HCT116 (cell line): ENCODE data around the gene CFAP74.

Experiments used
- ELF1 ChIP-seq: IDR thresholded peaks from 2 replicates; pipeline ENCODE4 v1.6.1; 2012; ENCODE audit warnings: low read depth, borderline replicate concordance
- EZH2 ChIP-seq: fragments of 200-600 bp; sonication (generic); IDR thresholded peaks from 2 replicates; pipeline ENCODE4 v1.6.1; 2017; ENCODE audit warnings: antibody characterized with exemption, mixed run types
- FOSL1 ChIP-seq: IDR thresholded peaks from 2 replicates; pipeline ENCODE4 v1.6.1; 2012; ENCODE audit warnings: low read depth
- POLR2A ChIP-seq: IDR thresholded peaks from 2 replicates; pipeline ENCODE4 v1.7.0; 2011; ENCODE audit warnings: borderline replicate concordance; ENCODE audit not compliant: insufficient read depth, insufficient read length; ENCODE audit errors: extremely low read depth
- POLR2AphosphoS5 ChIP-seq: IDR thresholded peaks from 2 replicates; pipeline ENCODE4 v1.6.1; 2011; ENCODE audit warnings: mild to moderate bottlenecking, low read depth, low read length, moderate library complexity
- SP1 ChIP-seq: IDR thresholded peaks from 2 replicates; pipeline ENCODE4 v1.6.1; 2012; ENCODE audit warnings: low read depth
- TCF7L2 ChIP-seq: IDR thresholded peaks from 2 replicates; pipeline ENCODE4 v1.7.0; 2011; ENCODE audit warnings: borderline replicate concordance, inconsistent platforms; ENCODE audit not compliant: insufficient read depth, insufficient read length; ENCODE audit errors: extremely low read depth
- YY1 ChIP-seq: IDR thresholded peaks from 2 replicates; pipeline ENCODE4 v1.6.1; 2011; ENCODE audit warnings: low read length, low read depth, moderate library complexity, mild to moderate bottlenecking; ENCODE audit not compliant: insufficient replicate concordance; ENCODE audit errors: extremely low read depth
- TF ChIP-seq, protein P1 (sequence below), 3 experiments: fragments of 200-600 bp in 1 of 3; sonication (generic) in 1 of 3; IDR thresholded peaks in 2 of 3; conservative IDR thresholded peaks in 1 of 3; 2 replicates each; pipeline ENCODE4 v1.5.1; 2012 to 2017; ENCODE audit warnings: low read depth in 2 of 3, low read length in 2 of 3, antibody characterized with exemption in 1 of 3, borderline replicate concordance in 1 of 3, control low read depth in 1 of 3, mild to moderate bottlenecking in 1 of 3, mixed read lengths in 1 of 3, mixed run types in 1 of 3, moderate library complexity in 1 of 3; ENCODE audit not compliant: insufficient read depth in 1 of 3
- TF ChIP-seq, protein P2 (sequence below): IDR thresholded peaks from 2 replicates; pipeline ENCODE4 v1.6.1; 2012; ENCODE audit warnings: low read depth
- TF ChIP-seq, protein P3 (sequence below): IDR thresholded peaks from 2 replicates; pipeline ENCODE4 v1.6.1; 2012

DNA sequence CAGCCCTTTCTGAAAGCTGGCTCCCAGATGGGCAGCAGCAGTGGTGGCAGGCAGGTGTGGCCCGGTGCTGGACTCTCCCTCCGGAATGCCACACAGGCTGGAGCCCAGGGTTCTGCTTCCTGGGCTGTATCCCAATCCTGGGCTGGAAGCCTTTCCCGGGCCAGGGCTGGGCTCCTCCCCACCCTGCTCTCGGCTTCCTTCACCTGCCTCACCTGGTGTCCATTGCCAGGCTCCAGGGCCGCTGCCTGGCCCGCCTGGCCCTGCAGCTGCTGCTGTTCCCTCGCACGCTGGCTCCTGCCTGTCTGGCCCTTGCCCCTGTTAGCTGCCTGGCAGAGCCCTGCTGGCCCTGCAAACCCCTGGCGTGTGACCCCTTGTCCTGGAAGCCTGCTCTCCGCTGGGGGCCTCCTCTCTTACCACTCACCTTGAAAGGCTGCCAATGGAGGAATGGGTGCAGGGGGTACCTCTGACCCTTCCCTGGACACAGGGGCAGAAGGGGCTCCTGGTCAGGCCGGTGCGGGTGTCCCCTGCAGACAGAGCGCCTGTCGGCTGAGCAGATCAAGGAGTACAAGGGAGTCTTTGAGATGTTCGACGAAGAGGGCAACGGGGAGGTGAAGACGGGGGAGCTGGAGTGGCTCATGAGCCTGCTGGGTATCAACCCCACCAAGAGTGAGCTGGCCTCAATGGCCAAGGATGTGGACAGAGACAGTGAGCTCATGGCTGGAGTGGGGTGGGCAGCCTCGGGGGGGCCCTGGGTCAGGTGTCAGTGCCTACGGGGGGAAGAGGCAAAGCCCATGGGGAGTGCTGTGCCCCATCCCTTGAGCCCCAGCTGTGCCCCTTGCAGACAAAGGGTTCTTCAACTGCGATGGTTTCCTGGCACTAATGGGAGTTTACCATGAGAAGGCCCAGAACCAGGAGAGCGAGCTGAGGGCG lies 87.4 kb downstream of the CFAP74 start:
- TF ChIP-seq, protein P1, sequence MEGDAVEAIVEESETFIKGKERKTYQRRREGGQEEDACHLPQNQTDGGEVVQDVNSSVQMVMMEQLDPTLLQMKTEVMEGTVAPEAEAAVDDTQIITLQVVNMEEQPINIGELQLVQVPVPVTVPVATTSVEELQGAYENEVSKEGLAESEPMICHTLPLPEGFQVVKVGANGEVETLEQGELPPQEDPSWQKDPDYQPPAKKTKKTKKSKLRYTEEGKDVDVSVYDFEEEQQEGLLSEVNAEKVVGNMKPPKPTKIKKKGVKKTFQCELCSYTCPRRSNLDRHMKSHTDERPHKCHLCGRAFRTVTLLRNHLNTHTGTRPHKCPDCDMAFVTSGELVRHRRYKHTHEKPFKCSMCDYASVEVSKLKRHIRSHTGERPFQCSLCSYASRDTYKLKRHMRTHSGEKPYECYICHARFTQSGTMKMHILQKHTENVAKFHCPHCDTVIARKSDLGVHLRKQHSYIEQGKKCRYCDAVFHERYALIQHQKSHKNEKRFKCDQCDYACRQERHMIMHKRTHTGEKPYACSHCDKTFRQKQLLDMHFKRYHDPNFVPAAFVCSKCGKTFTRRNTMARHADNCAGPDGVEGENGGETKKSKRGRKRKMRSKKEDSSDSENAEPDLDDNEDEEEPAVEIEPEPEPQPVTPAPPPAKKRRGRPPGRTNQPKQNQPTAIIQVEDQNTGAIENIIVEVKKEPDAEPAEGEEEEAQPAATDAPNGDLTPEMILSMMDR (IDR thresholded peaks at IDR 0.05 in 2 of 3, conservative IDR thresholded peaks at IDR 0.05 in 1 of 3; ENCODE audit: borderline replicate concordance in 1 of 3, insufficient read depth in 1 of 3, low read depth in 2 of 3, low read length in 2 of 3): no peak
- TF ChIP-seq EZH2: no peak
- TF ChIP-seq, protein P2, sequence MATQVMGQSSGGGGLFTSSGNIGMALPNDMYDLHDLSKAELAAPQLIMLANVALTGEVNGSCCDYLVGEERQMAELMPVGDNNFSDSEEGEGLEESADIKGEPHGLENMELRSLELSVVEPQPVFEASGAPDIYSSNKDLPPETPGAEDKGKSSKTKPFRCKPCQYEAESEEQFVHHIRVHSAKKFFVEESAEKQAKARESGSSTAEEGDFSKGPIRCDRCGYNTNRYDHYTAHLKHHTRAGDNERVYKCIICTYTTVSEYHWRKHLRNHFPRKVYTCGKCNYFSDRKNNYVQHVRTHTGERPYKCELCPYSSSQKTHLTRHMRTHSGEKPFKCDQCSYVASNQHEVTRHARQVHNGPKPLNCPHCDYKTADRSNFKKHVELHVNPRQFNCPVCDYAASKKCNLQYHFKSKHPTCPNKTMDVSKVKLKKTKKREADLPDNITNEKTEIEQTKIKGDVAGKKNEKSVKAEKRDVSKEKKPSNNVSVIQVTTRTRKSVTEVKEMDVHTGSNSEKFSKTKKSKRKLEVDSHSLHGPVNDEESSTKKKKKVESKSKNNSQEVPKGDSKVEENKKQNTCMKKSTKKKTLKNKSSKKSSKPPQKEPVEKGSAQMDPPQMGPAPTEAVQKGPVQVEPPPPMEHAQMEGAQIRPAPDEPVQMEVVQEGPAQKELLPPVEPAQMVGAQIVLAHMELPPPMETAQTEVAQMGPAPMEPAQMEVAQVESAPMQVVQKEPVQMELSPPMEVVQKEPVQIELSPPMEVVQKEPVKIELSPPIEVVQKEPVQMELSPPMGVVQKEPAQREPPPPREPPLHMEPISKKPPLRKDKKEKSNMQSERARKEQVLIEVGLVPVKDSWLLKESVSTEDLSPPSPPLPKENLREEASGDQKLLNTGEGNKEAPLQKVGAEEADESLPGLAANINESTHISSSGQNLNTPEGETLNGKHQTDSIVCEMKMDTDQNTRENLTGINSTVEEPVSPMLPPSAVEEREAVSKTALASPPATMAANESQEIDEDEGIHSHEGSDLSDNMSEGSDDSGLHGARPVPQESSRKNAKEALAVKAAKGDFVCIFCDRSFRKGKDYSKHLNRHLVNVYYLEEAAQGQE: no peak
- no peak for TF ChIP-seq POLR2A
- no peak for TF ChIP-seq POLR2AphosphoS5
- no peak for TF ChIP-seq YY1
- TF ChIP-seq, protein P3, sequence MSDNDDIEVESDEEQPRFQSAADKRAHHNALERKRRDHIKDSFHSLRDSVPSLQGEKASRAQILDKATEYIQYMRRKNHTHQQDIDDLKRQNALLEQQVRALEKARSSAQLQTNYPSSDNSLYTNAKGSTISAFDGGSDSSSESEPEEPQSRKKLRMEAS: no peak
- no peak for TF ChIP-seq TCF7L2
- TF ChIP-seq SP1: no peak
- no peak for TF ChIP-seq FOSL1
- no peak for TF ChIP-seq ELF1
